HG03135 (cell line): Measurements from ENCODE around the gene PRCC.
"Not testable (repeated sequence)": the region's sequence is repeated elsewhere in the genome, so short reads cannot be mapped to it uniquely, and the experiment has no call there.

Experiments
- ATAC-seq: cut with Tn5 transposase; IDR thresholded peaks from one replicate; pipeline ENCODE4 v1.9.1; 2021; ENCODE audit warnings: mild to moderate bottlenecking, moderate library complexity; ENCODE audit not compliant: unreplicated experiment

The PRCC gene

DNA sequence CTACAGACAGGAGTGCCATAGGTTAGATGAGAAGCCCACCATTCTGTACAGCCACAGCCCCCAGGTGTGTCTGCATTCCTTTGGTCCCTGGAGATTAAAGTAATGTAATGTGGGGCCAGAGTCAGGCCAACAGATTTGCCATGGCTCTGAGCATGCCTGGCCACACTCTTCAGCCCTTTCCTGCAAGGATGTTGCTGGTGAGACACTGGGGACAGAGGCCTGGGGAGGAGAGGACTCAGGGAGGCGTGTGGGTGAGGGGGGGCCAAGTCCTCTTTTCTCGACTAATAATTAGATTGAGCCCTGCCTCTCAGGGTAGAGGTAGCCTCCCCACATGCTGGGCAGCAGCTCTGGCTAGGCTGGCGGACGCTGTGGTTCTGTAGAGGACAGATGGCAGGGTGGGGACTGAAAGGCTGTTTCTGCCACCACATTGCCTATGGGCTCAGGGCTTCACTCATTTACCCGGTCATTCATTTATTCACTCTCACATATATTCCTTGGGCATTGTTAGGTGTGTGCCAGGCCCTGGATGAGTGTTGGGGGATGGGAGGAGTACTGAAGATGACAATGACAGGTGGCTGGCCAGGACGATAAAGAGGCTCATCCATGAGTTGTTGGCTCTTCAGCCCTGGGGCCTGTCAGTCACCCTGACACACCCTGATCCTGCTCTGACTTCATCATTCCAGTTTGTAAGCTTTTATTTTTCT is 7.1 kb upstream of the PRCC start:
- ATAC-seq, result no peak

- no peak for ATAC-seq
Measured at GRCh38 chr1:156760796-156761104, 6.6 kb upstream of the PRCC start.

DNA sequence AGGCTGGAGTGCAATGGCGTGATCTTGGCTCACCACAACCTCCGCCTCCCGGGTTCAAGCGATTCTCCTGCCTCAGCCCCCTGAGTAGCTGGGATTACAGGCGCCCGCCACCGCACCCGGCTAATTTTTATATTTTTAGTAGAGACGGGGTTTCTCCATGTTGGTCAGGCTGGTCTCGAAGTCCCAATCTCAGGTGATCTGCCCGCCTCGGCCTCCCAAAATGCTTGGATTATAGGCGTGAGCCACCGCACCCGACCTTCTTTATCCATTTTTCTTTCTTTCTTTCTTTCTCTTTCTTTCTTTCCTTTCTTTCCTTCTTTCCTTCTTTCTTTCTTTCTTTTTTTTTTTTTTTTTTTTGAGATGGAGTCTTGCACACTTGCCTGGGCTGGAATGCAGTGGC is 2.2 kb upstream of the PRCC start:
- not testable (repeated sequence) for ATAC-seq

DNA sequence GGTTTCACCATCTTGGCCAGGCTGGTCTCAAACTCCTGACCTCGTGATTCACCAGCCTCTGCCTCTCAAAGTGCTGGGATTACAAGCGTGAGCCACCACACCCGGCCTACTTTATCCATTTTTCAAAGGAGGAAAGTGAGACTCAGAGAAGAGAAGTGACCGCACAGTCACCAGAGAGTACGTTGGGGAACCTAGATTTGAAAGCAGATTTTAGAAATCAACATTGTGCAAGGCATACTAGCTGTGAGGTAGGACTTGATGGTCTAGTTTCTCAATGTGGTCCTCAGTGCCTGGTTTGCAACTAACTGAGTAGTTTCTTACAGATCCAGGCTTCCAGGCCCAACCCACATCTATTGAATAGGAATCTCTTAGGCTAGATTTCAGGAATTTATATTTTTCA is 1.7 kb upstream of the PRCC start:
- no peak for ATAC-seq

GRCh38 chr1:156766298-156767100 is 836 bp upstream of the PRCC start:
- peak; percentile 13 for ATAC-seq

GRCh38 chr1:156767879-156768604 is 707 bp downstream of the PRCC start:
- no peak for ATAC-seq

DNA sequence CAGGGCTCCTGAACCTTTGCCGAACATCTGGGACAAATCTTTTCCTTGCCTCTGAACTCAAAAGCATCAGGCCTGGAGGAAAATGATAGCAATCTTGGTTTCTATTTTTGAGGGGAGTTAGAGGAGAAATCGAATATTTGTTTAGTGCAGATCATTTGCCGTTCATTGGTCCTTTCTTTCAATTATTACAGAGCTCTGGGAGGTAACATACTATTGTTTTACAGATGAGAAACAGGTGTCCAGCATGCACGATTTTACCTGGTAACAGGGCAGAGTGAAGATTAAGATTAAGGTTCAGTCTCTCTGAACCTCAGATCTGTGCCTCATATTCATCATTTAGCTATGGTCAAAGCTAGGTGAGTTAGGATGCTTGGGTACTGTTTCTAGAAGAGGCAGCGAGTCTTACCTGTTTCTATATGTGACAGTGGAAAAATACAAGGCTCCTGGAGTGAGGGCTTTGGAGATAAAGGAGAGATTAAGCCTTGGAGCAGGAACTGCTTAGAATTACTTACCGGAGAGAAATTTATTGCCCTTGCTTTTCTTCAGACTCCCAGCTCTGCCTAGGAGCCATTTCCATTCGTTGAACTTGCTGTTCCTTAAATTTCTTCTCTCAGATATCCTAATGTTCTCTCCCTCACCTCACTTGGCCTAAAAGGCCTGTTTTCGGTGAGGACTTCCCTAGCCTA is 1.4 kb downstream of the PRCC start:
- ATAC-seq, result no peak

DNA sequence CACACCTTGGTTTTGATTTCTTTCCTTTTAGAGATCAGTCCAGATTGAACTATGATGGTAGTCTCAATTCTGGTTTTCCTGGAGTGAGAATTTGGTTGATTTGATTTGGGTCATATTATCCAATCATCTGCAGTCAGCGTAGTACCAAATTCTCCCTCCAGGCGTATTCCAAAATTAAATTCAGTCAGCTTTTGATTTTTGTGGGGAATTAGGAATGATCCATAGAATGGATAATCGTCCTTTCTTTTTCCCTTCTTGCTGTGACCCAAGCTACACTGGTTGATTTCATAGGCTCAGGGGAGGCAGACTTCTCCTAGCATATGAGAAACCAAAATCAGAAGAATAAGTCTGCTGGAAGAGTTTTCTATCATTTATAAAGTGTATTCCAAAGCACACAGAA is 4.9 kb downstream of the PRCC start:
- ATAC-seq, result no peak

GRCh38 chr1:156772728-156773497 is 5.6 kb downstream of the PRCC start:
- ATAC-seq, result no peak

DNA sequence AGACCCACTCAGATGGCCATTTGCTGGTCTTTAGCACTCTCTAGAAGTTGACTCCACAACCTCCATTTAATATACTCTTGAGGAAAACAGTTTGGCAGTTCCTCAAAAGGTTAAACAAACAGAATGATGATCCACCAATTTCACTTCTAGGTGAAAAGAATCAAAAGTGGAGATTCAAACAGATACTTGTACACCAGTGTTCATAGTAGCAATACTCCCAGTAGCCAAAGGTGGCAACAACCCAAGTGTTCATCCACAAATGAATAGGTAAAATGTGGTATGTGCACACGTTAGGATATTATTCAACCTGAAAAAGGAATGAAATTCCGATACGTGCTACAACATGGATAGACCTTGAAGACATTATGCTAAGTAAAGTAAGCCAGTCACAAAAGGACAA is 6.3 kb downstream of the PRCC start:
- ATAC-seq, result no peak

DNA sequence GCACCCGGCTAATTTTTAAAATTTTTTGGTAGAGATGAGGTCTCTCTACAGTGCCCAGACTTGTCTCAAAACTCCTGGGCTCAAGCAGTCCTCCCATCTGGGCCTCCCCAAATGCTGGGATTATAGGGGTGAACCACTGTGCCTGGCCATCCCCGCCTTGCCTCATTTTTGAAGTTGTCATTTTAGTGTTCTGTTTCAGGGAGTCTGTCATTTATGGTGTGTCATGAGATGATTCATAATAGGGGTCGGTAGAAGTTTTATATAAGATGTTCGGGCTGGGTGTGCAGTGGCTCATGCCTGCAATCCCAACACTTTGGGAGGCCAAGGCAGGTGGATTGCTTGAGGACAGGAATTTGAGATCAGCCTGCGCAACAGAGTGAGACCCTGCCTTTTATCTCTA is 8.5 kb downstream of the PRCC start:
- ATAC-seq, result no peak

- no peak for ATAC-seq
Measured at GRCh38 chr1:156776942-156777341, 9.6 kb downstream of the PRCC start.

DNA sequence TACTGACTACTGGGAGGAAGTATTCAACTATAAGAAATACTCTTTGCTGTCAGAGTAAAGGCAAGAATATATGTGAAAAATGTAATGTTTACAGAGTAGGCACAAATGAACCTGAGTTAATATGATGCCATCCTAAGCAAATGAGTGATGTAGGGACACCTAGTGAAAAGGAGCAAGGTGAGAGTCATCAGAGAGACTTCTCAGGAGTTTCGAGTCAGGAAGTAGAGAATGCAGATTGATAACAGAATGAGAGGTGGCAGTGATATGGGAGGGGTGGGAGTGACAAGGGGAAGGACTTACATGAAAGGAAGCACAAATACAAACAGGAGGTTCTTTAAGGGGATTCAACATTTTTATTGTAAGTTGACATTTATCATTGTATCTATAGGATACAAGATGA is 10.2 kb downstream of the PRCC start:
- no peak for ATAC-seq

DNA sequence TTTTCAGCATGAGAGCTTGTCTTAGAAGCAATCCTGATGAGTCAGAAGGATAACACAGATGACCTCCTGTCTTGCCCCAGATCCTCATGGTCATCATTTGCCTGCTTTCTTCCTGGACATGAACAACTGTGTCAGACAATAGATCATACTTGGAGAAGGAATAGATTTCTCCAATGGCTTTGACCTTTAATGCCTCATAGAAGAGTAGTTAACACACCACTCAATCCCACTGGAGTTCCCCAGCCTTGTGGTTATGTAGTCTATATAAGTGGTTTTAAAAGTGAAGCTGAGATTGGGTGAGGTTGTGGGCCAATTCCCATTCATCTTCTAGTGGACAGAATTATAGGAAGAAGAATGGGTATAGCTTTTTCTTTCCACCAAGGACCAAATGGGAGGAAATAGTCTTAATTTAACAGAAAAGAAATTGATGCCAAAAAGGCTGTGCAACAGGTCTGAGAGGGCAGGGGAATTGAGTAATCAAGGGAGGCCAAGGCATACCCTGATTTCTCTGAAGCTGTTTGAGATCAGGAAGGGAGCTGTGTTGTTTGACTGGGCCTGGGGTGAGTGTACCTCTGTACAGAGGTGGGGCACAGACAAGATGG is 14.4 kb downstream of the PRCC start:
- ATAC-seq, result no peak

GRCh38 chr1:156785458-156785857 is 18.1 kb downstream of the PRCC start:
- ATAC-seq, result no peak

DNA sequence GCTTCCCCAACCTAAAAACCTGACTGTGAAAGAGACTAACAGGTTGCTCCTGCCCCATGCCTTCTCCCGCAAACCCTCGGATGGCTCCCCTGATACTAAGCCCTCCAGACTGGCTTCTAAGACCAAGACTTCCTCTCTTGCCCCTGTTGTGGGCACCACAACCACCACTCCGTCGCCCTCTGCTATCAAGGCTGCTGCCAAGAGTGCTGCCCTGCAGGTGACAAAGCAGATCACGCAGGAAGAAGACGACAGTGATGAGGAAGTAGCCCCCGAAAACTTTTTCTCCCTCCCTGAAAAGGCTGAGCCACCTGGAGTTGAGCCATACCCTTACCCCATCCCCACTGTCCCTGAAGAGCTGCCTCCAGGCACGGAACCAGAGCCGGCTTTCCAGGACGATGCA is 19.3 kb downstream of the PRCC start:
- no peak for ATAC-seq

- ATAC-seq, result no peak
Measured at GRCh38 chr1:156788136-156788535, 20.8 kb downstream of the PRCC start.

DNA sequence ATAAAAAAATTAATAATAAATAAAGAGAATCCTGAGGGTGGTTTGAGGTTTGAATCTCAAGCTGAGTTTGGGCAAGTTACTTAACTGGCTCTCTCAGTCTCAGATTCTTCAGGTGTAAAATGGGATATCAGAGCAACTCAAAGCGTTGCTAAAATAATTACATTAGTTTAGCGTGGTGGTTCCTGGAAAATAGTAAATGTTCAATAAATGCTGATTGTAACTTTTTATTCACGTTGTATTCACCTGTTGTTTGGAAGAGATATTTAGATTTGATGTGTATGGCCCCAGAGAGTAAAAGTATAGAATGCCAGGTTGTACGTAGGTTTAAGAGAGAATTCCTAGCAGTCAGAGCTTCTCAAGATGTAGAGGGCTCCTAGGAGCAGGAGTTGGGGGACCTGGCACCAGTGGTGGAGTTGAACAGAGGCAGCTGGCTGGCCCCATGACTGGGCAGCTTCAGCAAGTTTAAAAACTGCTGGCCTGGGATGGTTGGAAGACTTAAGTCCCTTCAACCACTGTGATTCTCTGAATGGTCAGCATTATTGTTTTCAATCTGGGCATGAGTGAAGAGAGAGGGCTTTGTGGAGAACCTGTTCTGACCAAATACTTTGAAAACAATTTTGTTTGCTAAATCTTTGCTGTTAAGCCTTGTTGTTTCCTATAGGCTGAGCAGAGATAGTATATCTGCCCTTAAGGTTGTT is 22.4 kb downstream of the PRCC start:
- ATAC-seq, result no peak

- ATAC-seq, result no peak
Measured at GRCh38 chr1:156794506-156795373, 27.4 kb downstream of the PRCC start.
